KOPT-K1 (cell line): ENCODE data around the gene ADGRL4.
"Not testable (repeated sequence)": the region's sequence is repeated elsewhere in the genome, so short reads cannot be mapped to it uniquely, and the experiment has no call there.

ENCODE experiments used
- H3K27ac ChIP-seq: fragments of 200-600 bp; sonication (generic); 2 replicates; pipeline ENCODE4 v1.5.1; 2016; ENCODE audit warnings: antibody characterized with exemption, mild to moderate bottlenecking, low read depth, low read length; ENCODE audit not compliant: poor library complexity, severe bottlenecking
- H3K36me3 ChIP-seq: fragments of 200-600 bp; sonication (generic); 2 replicates; pipeline ENCODE4 v1.5.1; 2017; ENCODE audit warnings: antibody characterized with exemption, mild to moderate bottlenecking, low read length, moderate library complexity; ENCODE audit not compliant: insufficient read depth
- H3K9me3 ChIP-seq: fragments of 200-600 bp; sonication (generic); 2 replicates; pipeline ENCODE4 v1.5.1; 2017; ENCODE audit warnings: antibody characterized with exemption, low read length, mild to moderate bottlenecking; ENCODE audit not compliant: insufficient read depth, poor library complexity, severe bottlenecking

ADGRL4 gene

GRCh38 chr1:78987042-78987441 is 19.5 kb downstream of the ADGRL4 start:
- no peak overlapping the region for H3K27ac ChIP-seq
- H3K36me3 ChIP-seq: no peaks in the 10 kb centered on the region
- H3K9me3 ChIP-seq: no peaks in the 10 kb centered on the region

DNA sequence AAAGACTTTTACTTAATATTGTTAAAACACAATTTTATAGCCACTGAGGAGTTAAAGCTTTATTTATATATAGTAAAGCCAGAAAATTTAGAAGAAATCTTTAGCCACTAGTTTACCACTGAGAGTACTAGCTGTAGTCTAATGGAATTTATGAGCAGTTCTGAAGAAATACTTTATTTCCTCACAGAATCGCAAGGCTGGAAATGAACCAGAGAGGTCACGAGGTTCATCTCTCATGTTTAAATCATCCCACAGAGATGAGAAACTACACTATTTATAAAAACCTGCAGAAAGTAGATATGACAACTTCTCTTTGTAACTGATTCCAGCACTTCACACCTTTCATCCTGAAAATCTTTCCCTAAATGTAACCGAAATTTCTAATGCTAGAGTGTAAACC is 26.0 kb downstream of the ADGRL4 start:
- Histone ChIP-seq H3K36me3 (no peaks in the 10 kb centered on the region), H3K27ac (no peak overlapping the region), H3K9me3 (no peaks in the 10 kb centered on the region)

- Histone ChIP-seq H3K9me3 (no peaks in the 10 kb centered on the region), H3K36me3 (no peaks in the 10 kb centered on the region), H3K27ac (no peak overlapping the region)
Observed at GRCh38 chr1:78972723-78973122, 33.8 kb downstream of the ADGRL4 start.

GRCh38 chr1:78967091-78967490 is 39.4 kb downstream of the ADGRL4 start:
- H3K36me3 ChIP-seq, H3K9me3 ChIP-seq, H3K27ac ChIP-seq: not testable (repeated sequence)

GRCh38 chr1:78958711-78959110 is 47.8 kb downstream of the ADGRL4 start:
- Histone ChIP-seq H3K36me3 (no peaks in the 10 kb centered on the region), H3K27ac (no peak overlapping the region), H3K9me3 (no peaks in the 10 kb centered on the region)

DNA sequence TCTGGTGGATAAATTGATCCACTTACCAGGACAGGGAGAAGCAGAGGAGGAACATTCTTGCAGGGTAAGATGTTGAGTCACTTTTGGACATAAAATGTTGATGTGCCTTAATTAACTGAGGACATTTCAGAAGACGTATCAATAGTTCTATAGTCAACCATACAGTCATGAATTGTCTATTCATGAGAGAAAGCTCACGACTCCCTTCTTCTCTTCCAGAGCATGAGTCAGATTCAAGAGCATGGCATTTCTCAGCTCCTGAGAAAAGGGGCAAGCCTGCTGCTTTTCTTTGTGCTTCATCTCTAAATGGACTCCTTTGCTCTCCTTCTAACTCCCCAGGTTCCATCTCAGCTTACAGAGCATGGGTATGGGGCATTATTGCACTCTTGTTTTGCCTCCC is 55.7 kb downstream of the ADGRL4 start:
- H3K36me3 ChIP-seq: no peaks in the 10 kb centered on the region
- no peaks in the 10 kb centered on the region for H3K9me3 ChIP-seq
- no peak overlapping the region for H3K27ac ChIP-seq

GRCh38 chr1:78949227-78949626 is 57.3 kb downstream of the ADGRL4 start:
- no peaks in the 10 kb centered on the region for H3K9me3 ChIP-seq
- H3K27ac ChIP-seq: no peak overlapping the region
- H3K36me3 ChIP-seq: no peaks in the 10 kb centered on the region

GRCh38 chr1:78919150-78919549 is 87.4 kb downstream of the ADGRL4 start:
- no peaks in the 10 kb centered on the region for H3K36me3 ChIP-seq
- H3K27ac ChIP-seq: no peak overlapping the region
- H3K9me3 ChIP-seq: no peaks in the 10 kb centered on the region

DNA sequence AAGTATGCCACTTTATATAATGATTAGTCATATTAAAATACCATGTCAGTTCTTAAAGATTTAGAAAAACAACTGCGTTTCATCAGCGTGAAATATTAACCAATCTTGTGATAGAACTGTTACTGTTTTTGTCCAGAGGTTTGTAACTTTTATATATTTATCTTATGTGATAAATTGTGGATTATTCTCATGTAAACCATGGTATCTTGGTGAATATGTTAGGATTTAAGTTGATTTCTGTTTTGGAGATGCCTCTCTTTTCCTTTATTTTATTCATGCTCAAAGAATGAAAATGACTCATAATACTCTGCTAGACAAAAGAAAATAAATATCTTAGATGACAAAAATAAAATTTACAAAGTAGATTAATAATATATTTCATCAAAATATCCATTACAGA is 88.4 kb downstream of the ADGRL4 start:
- no peaks in the 10 kb centered on the region for H3K9me3 ChIP-seq
- H3K27ac ChIP-seq: no peak overlapping the region
- no peaks in the 10 kb centered on the region for H3K36me3 ChIP-seq

DNA sequence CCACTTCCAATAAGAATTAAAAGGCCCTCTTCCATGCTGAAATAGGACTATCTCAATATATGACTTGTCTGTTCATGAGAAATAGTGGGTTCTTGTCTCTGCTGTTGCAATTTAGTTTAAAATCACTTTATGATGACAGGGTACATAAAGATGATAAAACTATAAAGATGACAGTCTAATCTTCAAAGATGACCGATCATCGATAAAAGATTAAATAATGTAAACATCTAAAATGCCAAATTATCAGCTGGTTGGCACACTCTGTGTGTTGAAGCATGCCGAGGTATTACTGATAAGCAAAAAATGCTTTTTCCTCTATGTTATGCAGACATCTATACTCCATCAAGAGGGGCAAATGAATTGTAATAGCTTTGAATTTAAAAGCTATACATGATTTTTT is 89.5 kb downstream of the ADGRL4 start:
- Histone ChIP-seq H3K27ac (no peak overlapping the region), H3K36me3 (no peaks in the 10 kb centered on the region), H3K9me3 (no peaks in the 10 kb centered on the region)

DNA sequence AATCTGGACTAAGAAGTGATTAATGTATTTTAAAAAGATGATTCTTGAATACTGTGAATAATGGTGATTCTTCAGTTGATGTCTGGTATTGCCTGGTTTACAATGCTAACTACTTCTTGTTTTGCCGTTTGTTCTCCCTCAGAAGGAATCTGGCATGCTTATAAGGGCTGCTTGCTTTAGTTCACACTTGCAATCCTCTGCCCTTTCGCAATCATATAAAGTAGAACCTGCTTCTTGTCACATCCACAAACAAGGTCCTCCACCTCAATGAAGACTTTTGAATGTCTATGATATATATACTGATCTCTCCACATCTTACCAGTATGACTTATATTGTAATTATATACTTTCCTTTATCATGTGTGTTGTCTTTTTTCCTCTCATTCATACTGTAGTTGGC is 92.6 kb downstream of the ADGRL4 start:
- no peaks in the 10 kb centered on the region for H3K9me3 ChIP-seq
- no peaks in the 10 kb centered on the region for H3K36me3 ChIP-seq
- H3K27ac ChIP-seq: no peak overlapping the region

GRCh38 chr1:78911956-78912880 is 94.3 kb downstream of the ADGRL4 start:
- no peaks in the 10 kb centered on the region for H3K9me3 ChIP-seq
- H3K27ac ChIP-seq: no peak overlapping the region
- no peaks in the 10 kb centered on the region for H3K36me3 ChIP-seq

DNA sequence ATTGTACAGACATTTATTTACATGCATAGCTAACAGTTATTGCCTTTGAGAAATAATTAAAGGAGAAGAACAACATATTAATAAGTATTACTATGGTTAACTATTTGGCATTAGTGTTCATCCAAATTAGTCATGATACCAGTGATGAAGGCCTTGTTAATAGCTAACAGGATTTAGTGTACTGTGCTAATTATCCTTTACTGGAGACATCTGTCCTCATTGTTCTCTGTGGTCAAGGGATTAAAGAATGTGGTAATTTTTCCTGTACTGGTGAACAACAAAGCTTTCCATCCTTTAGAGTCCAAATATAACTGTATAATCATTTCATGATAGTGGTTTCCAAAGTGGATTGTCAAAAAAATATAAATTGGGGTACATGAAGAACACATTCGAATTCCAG is 103.9 kb downstream of the ADGRL4 start:
- Histone ChIP-seq H3K27ac (no peak overlapping the region), H3K9me3 (no peaks in the 10 kb centered on the region), H3K36me3 (no peaks in the 10 kb centered on the region)

DNA sequence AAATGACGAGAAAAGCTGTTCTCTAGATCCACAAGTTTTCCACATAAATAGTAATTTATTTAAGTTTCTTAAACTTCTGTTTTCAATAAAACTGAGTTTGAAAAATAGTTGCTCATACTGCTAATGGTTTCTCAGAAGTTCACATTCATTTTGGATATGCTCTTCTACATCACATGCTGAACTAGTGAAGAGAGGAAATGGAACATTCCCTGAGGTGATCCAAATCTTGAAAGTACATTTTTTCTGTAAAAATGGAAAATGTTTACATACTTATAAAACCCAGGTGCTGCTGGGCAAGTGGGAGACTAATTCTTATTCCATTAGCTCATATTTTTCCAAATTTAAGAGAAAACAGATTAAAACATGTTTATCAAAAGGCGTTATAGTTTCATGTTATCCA is 111.7 kb downstream of the ADGRL4 start:
- Histone ChIP-seq H3K27ac (no peak overlapping the region), H3K36me3 (no peaks in the 10 kb centered on the region), H3K9me3 (no peaks in the 10 kb centered on the region)

- Histone ChIP-seq H3K27ac (no peak overlapping the region), H3K36me3 (no peaks in the 10 kb centered on the region), H3K9me3 (no peaks in the 10 kb centered on the region)
Observed at GRCh38 chr1:78892260-78892840, 114.2 kb downstream of the ADGRL4 start.

DNA sequence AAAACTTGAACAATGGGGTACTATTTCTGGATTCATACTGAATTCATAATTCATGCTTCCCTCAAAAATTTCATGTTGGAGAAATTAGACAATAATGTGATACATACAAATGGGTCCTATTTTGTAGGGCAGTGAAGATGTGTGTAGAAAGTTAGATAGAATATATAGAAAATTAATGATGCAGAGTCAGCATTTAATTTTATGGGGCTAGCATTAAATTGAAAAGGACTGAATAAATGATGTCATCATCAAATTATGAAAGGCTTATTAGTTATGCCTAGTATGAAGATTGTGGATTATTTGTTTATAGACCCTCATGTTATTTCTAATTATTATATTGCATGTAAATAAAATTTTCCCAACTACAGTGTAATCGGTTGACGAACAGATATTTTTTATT is 119.1 kb downstream of the ADGRL4 start:
- Histone ChIP-seq H3K36me3 (no peaks in the 10 kb centered on the region), H3K27ac (no peak overlapping the region), H3K9me3 (no peaks in the 10 kb centered on the region)
